HG02884 (cell line): ENCODE measurements around the gene PHACTR1.
"Not testable (repeated sequence)": the region's sequence is repeated elsewhere in the genome, so short reads cannot be mapped to it uniquely, and the experiment has no call there.

ENCODE experiments used
- ATAC-seq: cut with Tn5 transposase; IDR thresholded peaks from one replicate; pipeline ENCODE4 v1.9.1; 2021; ENCODE audit warnings: mild to moderate bottlenecking, moderate library complexity; ENCODE audit not compliant: unreplicated experiment

PHACTR1 gene

DNA sequence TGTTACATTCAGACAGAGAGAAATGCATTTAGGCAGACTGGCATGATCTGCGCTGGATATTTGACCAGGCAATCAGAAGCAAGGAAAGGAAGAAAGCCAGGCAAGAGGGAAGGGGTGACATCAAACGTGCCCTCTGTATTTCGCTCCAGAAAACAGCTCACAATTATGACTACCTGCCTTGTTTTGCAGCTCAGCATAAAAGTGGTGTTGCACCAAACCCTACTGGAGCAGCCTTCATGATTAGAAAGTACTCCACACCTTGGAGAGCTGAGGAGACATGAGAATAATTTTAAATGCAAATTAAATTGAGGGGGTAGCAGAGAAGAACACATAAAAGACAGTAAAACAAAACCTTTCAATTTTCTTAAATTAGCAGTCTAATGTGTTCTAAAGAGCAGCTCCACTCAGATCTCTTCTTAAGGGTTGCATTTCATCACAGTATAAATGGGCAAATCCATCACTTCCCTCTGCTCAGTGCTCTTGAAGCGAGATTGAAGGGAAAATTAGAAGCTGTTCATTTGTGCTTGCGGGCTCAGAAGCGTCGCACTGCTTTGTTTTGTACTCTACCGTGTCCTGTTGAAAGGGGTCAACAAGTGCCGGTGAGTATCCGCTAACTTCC is at the start of gene PHACTR1:
PHACTR1 (plus strand) TSS at position 470 of the 619 bp plus-strand sequence.
- ATAC-seq: no peak

DNA sequence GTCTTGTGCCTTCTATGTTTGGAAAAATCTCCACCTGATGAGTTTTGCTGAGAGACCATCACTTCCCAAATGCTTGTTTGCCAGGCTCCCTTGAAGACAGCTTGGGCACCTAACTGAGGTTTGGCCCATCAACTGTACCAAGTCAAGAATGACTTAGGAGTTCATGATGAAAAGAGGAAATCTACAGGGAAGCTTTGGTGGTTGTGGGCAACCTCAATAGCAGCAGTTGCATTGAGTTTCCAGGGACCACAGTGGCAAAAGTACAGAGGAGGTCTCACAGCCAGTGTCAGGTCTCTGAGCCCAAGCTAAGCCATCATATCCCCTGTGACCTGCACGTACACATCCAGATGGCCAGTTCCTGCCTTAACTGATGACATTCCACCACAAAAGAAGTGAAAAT is 49.7 kb upstream of the PHACTR1 start:
- no peak for ATAC-seq

DNA sequence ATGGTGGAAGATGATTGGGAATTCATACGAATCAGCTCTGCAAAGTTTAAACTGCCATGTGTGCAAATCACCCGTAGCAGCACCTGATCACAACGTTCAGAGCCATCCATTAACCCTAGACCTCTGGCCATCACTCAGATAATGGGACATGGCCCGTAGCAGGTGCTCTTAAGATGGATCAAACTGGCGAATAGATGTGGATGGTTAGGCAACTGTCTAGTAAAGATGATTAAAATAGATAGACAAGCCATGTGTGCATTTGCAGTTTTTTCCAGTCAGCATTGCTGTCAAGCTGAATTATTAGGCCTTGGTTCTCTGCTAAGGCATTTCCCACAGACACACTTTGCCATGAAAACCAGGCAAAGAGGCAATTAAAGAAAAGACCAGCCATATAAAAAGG is 40.6 kb upstream of the PHACTR1 start:
- ATAC-seq: no peak

DNA sequence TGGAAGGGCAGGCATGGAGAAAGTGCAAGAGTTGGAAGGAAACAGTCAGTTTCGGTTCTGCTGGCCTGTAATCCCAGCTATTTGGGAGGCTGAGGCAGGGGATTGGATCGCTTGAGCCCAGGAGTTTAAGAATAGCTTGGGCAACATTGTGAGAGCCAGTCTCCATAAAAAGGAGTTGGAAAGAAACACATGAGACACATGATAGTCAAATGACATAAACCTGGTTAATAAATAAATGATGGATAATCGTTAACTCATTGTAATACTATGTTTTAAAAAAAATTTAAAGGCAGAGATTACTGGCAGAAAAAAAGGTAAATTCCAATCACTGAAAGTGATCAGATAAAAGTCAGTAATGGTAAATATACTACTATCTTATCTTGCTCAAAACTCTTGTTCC is 37.2 kb upstream of the PHACTR1 start:
- no peak for ATAC-seq

DNA sequence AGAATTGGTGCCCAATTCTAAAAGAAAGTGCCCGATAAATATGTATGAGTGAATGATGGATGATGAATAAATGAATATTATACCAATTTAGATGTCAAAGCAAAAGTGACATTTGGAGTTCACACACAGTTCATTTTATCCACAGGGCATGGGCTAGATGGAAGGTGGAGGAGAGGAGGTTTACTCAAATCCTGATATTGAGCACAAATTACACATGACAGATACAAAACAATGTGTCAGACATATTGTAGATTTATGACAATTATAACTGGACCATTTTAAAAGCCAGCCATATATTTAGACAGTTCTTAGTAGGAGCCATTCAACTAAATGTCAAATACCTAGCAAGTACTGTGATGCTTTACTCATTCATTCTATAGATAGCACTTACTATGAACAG is 23.4 kb upstream of the PHACTR1 start:
- no peak for ATAC-seq

DNA sequence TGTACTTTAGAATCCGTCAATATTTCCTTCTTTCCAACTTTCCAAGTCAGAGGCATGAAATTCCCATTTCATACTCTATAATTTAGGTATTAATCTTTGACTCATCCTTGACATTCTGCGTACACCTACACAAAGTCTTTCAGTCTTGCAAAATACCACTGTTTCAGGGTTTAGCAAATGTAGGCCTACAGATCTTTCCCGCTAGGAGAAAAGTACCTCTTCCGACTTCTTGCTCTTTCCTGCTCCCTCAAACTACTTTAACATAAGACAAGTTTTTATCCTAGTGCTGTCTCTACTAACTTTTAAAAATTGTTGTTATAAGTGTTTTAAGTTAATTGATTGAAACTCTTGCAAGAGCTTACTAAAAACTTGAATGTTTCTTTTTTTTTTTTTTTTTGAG is 18.3 kb upstream of the PHACTR1 start:
- ATAC-seq: no peak

DNA sequence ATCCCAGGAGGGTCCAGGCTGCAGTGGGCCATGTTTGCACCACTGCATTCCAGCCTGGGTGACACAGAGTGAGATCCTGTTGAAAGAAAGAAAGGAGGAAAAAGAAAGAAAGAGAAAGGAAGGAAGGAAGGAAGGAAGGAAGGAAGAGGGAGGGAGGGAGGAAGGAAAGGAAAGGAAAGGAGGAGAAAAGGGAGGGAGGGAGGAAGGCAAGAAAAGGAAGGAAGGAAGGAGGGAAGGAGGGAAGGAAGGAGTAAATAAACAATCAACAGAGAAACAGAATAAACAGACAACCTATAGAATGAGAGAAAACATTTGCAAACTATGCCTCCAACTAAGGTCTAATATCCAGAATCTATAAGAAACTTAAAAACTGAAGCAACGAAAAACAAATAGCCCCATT is 11.6 kb upstream of the PHACTR1 start:
- ATAC-seq: no peak

DNA sequence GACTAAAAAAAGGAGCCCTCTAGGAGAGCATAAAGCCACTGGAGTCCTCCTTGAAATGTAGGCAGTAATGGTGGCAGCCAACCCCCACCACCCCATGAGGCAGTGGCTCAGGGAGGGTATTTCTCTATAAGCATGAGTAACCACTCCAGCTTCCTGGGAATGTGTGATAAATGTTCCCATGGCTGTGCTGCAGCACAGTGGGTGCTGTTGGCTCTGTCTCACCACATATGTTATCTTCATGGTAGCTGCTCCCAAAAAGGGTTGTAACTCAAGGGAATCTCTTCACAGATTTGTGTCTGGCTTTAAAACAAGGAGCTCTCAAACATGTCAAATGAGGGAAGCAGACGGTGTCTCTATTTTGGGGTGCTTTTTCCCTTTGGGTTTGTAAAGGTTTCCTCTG is 7.5 kb upstream of the PHACTR1 start:
- no peak for ATAC-seq

DNA sequence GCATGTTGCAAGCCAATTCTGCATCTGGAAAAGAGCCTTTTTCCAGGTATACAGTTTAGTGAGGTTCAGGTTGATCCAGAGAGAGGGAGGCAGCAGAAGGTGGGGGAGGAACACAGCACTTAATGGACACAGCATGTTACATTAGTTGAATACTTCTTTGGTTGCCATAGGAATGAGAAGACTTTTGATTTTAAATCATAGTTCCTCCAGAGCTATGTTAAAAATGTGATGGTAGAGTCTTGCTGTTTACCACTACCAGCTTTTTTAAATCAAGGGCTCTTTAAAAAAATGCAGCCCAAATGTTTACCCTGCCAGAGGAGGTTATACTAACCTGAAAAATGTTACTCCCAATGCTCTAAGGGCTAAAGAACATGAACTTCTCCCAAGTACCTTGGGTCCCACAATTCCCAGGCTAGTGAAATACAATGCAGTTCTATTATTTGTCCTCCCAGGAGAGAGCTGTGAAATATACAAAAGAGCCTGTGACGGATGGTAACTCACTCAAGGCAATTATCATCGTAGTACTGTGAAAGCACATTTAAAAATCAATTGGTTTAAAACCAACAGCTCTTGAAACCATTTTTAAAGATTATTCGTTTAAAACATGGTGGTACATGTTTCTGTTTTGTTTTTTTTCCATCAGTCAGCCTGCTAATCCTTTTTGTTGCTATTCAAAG is 6.9 kb upstream of the PHACTR1 start:
- ATAC-seq: no peak

DNA sequence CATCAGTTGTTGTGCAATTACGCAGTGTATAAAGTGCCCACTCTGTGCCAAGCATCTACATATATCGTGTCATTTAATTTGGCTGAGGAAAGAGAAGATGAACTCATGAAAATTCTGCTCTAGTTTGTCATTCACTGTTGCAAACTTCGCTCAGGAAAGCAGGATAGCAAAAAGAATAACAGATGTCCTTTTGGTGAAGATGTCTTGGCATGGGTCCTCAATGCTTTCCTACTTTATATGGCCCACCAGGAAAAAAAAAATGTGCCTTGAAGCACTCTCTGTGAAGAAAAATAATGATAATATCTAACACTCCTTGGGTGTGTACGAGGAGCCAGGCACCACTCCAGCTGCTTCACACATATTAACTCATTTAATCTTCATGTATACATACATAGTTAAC is 5.6 kb upstream of the PHACTR1 start:
- ATAC-seq: no peak

DNA sequence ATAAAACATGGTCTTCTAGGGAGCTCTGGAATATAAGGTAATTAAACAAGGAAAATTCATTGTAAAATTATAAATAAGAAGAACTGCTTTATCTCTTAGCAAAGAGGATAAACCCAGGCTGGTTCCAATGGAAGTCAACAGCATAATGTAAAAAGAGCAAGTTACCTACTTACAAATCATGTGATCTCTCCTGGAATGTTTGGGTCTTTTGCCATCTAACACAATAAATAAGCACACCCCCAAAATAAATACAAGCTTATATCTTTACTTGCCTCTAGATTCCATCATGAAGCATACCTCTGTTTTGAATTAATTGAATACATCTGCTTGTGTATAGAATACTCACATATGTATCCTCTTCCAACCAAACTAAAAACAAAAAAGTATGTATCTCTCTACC is 2.5 kb upstream of the PHACTR1 start:
- ATAC-seq: no peak

DNA sequence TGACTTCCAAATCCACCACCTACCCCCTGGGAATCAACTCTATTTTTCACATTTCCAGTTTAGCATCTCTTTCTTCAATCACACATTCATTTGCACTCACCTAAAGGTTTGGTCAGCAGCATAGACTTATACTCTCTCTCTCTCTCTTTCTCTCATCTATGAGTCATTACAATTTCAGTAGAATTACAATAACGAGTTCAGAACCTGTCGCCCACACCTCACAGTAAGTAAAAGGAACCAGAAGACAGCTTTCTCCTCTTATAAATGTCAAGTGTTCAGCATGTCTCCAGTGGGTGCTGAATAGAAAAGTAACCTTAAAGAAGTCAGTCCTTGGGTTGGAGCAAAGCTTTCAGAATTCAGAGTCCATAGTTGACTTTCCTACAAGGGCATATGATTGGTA is 1.1 kb upstream of the PHACTR1 start:
- ATAC-seq: no peak

DNA sequence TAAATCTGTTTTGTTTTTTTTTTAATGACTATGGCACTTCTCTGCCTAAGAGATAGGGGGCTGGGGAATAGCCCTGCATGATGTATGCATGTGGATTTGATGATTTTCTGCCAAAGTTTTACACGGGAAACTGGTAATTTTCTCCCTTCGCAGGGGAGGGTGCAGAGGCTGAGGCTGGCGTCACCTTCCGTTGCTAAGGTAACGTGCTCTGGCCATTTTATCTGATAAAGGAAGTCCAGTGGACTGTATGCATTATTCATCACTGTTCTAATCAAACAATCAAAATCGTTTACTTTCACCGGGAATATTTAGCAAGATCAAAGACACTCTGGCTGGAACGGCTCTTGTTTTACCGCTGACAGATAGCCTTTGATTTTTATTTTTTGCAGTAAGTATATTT is 789 bp downstream of the PHACTR1 start:
- ATAC-seq: no peak

DNA sequence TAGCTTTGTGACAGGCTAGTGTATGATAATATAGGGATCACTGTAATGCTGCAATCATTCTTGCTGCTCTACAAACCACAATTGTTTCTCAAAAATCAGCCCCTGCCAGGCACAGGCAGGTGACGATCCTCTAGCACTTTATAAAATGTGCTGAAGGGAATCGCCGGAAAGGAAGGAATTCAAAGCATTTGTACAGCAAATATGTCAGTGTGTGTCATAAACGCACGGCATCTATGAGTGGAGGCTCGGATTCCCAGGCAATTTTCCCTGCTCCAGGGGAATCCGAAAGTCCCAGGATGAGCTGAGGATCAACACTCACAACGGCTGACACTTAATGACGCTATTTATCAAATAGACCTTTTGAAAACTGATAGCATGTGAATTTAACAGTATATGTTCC is 1.4 kb downstream of the PHACTR1 start:
- no peak for ATAC-seq

DNA sequence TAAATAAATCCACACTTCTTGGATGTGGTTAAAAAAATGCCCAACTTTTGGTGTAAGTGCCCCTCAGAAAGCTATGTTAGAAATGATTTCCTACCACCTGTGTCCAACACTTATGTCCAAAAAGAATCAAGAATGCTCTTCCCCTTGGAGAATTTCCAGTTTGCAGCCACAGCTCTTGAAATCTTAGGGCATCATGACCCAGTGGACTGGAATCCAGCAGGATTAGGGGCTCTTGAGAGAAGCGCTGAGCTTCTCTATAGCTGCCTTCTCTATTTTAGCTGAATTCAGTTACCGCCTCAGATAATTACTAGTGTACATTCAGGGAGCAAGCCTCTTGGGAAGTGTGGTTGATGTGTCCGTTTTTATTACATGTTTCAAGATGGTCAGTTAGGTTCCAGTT is 2.5 kb downstream of the PHACTR1 start:
- no peak for ATAC-seq

DNA sequence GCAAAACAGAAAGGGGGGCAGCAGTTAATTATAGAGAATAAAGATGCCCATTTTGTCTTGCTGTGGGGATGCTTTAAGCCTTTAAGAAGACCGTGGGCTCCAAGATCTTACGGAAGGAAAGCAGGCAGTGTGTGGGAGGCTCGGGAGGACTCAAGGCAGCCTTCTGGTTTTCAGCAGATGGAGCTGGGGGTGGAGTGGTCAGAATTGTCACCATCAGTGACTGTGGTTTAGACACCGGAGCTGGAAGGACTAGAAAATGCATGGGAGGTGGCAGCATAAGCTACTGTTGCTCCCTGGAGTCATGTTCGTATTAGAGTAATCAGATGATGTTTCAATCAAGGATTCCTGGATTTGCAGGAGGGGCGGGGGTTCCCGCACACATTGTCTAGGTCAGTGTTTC is 3.7 kb downstream of the PHACTR1 start:
- no peak for ATAC-seq

DNA sequence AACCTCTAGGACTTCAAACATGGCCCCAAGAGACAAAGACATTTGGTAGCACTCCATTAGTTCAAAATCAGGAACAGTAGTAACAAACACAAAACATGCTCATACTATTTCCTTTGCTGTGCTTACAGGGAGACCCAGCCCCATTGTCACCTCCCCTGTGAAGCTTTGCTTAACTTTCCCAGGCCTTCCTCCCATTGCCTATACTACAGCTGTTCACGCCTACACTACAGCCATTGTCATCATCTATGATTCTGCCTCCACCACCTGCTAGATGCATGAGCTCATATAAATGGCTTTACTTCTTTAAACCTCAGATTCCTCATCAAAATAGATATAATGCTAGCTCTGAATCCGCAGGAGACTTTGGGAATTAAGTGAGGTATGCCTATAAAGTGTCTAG is 8.7 kb downstream of the PHACTR1 start:
- ATAC-seq: no peak

DNA sequence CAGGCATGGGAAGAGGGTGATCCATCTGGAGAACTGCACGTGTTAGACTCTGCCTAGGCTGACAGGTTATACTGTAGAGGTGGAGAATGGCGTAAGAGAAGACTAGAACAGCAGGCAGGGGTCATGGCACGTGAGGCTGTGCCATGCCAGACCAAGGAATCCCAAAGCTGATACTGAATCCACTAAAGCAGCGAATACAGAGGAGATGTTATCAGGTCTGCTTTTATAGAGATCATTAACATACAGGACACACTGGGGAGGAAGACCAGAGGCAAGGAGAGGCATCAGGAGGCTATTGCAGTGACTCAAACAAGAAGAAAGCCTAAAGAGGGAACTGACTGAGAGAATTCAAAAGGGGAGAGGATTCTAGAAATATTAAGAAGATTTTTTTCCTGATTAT is 12.9 kb downstream of the PHACTR1 start:
- ATAC-seq: no peak

DNA sequence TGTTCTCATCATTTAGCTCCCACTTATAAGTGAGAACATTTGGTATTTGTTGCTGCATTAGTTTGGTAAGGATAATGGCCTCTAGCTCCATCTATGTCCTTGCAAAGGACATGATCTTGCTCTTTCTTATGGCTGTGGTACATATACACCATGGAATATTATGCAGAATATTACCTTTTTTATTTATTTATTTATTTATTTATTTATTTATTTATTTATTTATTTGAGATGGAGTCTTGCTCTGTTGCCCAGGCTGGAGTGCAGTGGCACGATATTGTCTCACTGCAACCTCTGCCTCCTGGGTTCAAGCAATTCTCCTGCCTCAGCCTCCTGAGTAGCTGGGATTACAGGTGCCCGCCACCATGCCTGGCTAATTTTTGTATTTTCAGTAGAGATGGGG is 14.2 kb downstream of the PHACTR1 start:
- not testable (repeated sequence) for ATAC-seq

DNA sequence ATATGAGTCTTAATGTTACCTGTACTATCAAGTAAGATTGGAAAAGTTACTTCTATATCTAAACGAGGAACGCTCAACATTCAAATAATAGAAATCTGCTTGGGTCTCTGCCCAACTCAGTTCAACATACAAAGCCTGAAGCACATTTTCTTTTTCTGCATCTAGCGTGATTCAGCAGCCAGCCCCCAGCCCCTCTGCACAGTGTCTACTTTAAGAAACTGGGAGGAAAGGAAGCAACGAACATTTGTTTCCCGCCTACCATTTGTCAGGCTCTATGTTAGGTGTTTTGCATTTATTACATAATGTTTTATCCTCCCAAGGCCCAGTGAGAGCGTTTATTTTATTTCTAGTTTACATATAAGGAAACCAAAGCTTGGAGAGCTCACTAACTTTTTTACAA is 17.3 kb downstream of the PHACTR1 start:
- no peak for ATAC-seq

DNA sequence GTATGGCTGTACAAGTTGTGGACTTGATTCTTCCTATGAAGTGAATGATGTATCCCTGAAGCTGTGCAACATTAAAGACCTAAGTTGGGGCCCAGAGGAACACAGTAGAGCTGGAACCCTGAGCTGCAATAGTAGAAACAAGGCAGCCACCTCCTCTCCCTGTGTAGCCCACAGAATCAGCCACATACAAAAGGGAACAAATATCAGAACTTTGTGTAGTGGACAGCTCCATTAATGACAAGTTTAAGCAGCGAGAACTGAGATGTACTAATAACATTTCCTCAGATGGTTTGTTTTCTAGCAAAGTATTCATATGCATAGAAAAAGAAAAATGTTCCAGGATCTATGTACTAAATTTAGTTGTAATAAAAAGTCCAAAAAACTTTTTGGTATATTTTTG is 19.2 kb downstream of the PHACTR1 start:
- ATAC-seq: no peak

DNA sequence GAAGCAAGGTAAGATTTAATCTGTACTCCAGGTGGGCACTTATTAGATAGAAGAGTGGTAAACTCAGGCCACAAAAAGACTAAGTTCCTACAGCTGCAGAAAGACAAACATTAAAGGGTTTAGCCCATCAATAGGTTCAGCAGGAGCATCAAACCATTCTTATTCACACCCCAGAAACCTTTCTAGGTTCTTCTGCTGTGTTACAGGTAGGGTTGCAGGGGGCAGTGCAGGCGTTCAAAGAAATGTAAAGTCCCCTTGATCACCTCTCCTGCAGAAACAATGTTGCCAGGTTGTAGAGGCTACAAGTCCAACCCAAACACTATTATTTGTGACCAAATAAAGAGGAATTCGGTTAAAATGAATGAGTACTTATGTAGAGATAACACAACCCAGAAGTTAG is 31.8 kb downstream of the PHACTR1 start:
- no peak for ATAC-seq
